Mucosa of rectum (tissue), 2 donors: Measurements from ENCODE around the gene CPLX3.

Source experiments
- H3K27ac ChIP-seq, 2 donors: one replicate each; pipeline ENCODE4 v1.7.0; 2013; ENCODE audit warnings: inconsistent platforms in 2 of 2, low read depth in 2 of 2, low read length in 2 of 2
- H3K27me3 ChIP-seq, 2 donors: one replicate each; pipeline ENCODE4 v1.7.0; 2013; ENCODE audit warnings: low read length in 2 of 2; ENCODE audit not compliant: control insufficient read depth in 2 of 2, insufficient read depth in 2 of 2
- H3K36me3 ChIP-seq, 2 donors: one replicate each; pipeline ENCODE4 v1.7.0; 2013; ENCODE audit warnings: low read length in 2 of 2; ENCODE audit not compliant: control insufficient read depth in 2 of 2, insufficient read depth in 2 of 2
- H3K4me1 ChIP-seq, 2 donors: one replicate each; pipeline ENCODE4 v1.7.0; 2013; ENCODE audit warnings: low read length in 2 of 2, mild to moderate bottlenecking in 1 of 2; ENCODE audit not compliant: control insufficient read depth in 2 of 2, insufficient read depth in 2 of 2
- H3K4me3 ChIP-seq, 2 donors: one replicate each; pipeline ENCODE4 v1.7.0; 2013; ENCODE audit warnings: low read length in 2 of 2
- H3K9ac ChIP-seq, 2 donors: one replicate each; pipeline ENCODE4 v1.7.0; 2013; ENCODE audit warnings: low read length in 2 of 2, low read depth in 1 of 2, mild to moderate bottlenecking in 1 of 2
- H3K9me3 ChIP-seq, 2 donors: one replicate each; pipeline ENCODE4 v1.7.0; 2013; ENCODE audit warnings: low read length in 2 of 2; ENCODE audit not compliant: control insufficient read depth in 2 of 2
- donor health status: healthy.
- donor health status: Normal muscosa, but diverticular disease.

The CPLX3 gene

GRCh38 chr15:74794970-74795349 lies 31.5 kb upstream of the CPLX3 start:
- H3K4me1 ChIP-seq, result peaks cover 46 to 61% of the 10 kb centered on the region in 2 donors
- peaks cover 19 to 24% of the 10 kb centered on the region in 2 donors for H3K36me3 ChIP-seq
- H3K4me3 ChIP-seq, result no peak overlapping the region

GRCh38 chr15:74795966-74796625 lies 30.3 kb upstream of the CPLX3 start:
- Histone ChIP-seq H3K9me3 (no peaks in the 10 kb centered on the region), H3K4me1 (peaks cover 46 to 59% of the 10 kb centered on the region in 2 donors), H3K4me3 (no peak overlapping the region), H3K27ac (no peak overlapping the region), H3K27me3 (no peaks in the 10 kb centered on the region), H3K9ac (no peak overlapping the region), H3K36me3 (peaks cover 26 to 31% of the 10 kb centered on the region in 2 donors)

More at GRCh38 chr15:74794970-74795349, 31.5 kb upstream of the CPLX3 start:
- H3K9ac ChIP-seq, result no peak overlapping the region
- H3K27ac ChIP-seq, result no peak overlapping the region
- H3K27me3 ChIP-seq, result no peaks in the 10 kb centered on the region
- no peaks in the 10 kb centered on the region for H3K9me3 ChIP-seq

- Histone ChIP-seq H3K4me1 (peaks cover 32 to 37% of the 10 kb centered on the region in 2 donors), H3K36me3 (peaks cover 47 to 48% of the 10 kb centered on the region in 2 donors)
These were observed 27.8 kb upstream of the CPLX3 start for GRCh38 chr15:74798388-74799254.

GRCh38 chr15:74799255-74799855 lies 27.1 kb upstream of the CPLX3 start:
- H3K4me3 ChIP-seq, result no peak overlapping the region
- peaks cover 54 to 55% of the 10 kb centered on the region in 2 donors for H3K36me3 ChIP-seq
- peaks cover 32 to 36% of the 10 kb centered on the region in 2 donors for H3K4me1 ChIP-seq
- no peaks in the 10 kb centered on the region for H3K27me3 ChIP-seq
- H3K9ac ChIP-seq, result no peak overlapping the region
- no peaks in the 10 kb centered on the region for H3K9me3 ChIP-seq
- H3K27ac ChIP-seq, result peak overlapping the region; percentile 62 to 86

More at GRCh38 chr15:74798388-74799254, 27.8 kb upstream of the CPLX3 start:
- H3K9me3 ChIP-seq, result no peaks in the 10 kb centered on the region
- H3K4me3 ChIP-seq, result no peak overlapping the region
- no peaks in the 10 kb centered on the region for H3K27me3 ChIP-seq
- H3K9ac ChIP-seq, result peak overlapping the region; percentile 3 to 30
- H3K27ac ChIP-seq, result peak overlapping the region; percentile 21 to 86

GRCh38 chr15:74799856-74800558 lies 26.4 kb upstream of the CPLX3 start:
- Histone ChIP-seq H3K27ac (peak overlapping the region; percentile 62 to 86), H3K4me3 (no peak overlapping the region), H3K9me3 (no peaks in the 10 kb centered on the region), H3K9ac (peak overlapping the region; percentile 10 to 60), H3K4me1 (peaks cover 31 to 32% of the 10 kb centered on the region in 2 donors), H3K36me3 (peaks cover 55% of the 10 kb centered on the region in 2 donors), H3K27me3 (no peaks in the 10 kb centered on the region)

- peak overlapping the region; percentile 43 to 46 for H3K27ac ChIP-seq
- peaks cover 31 to 32% of the 10 kb centered on the region in 2 donors for H3K4me1 ChIP-seq
- H3K9ac ChIP-seq, result peak overlapping the region in 1 of 2 donors; percentile 10
- peaks cover 55% of the 10 kb centered on the region in 2 donors for H3K36me3 ChIP-seq
- no peaks in the 10 kb centered on the region for H3K9me3 ChIP-seq
- no peak overlapping the region for H3K4me3 ChIP-seq
- H3K27me3 ChIP-seq, result no peaks in the 10 kb centered on the region
These were observed 25.8 kb upstream of the CPLX3 start for GRCh38 chr15:74800559-74801094.

- peaks cover 55% of the 10 kb centered on the region in 2 donors for H3K36me3 ChIP-seq
- no peak overlapping the region for H3K4me3 ChIP-seq
- H3K9me3 ChIP-seq, result no peaks in the 10 kb centered on the region
- H3K4me1 ChIP-seq, result peaks cover 31 to 32% of the 10 kb centered on the region in 2 donors
- H3K27ac ChIP-seq, result no peak overlapping the region
- no peaks in the 10 kb centered on the region for H3K27me3 ChIP-seq
- H3K9ac ChIP-seq, result no peak overlapping the region
These were observed 25.0 kb upstream of the CPLX3 start for GRCh38 chr15:74801311-74801997.

- Histone ChIP-seq H3K4me1 (peaks cover 31 to 35% of the 10 kb centered on the region in 2 donors), H3K36me3 (peaks cover 55% of the 10 kb centered on the region in 2 donors), H3K9me3 (no peaks in the 10 kb centered on the region), H3K9ac (no peak overlapping the region), H3K27me3 (no peaks in the 10 kb centered on the region), H3K27ac (no peak overlapping the region), H3K4me3 (no peak overlapping the region)
These were observed 24.1 kb upstream of the CPLX3 start for GRCh38 chr15:74802290-74802689.

GRCh38 chr15:74802862-74803447 lies 23.5 kb upstream of the CPLX3 start:
- peaks cover 54% of the 10 kb centered on the region in 2 donors for H3K36me3 ChIP-seq

More at GRCh38 chr15:74802862-74803447, 23.5 kb upstream of the CPLX3 start:
- H3K27me3 ChIP-seq, result no peaks in the 10 kb centered on the region
- H3K4me1 ChIP-seq, result peaks cover 28 to 35% of the 10 kb centered on the region in 2 donors
- no peak overlapping the region for H3K27ac ChIP-seq
- H3K9ac ChIP-seq, result no peak overlapping the region
- H3K4me3 ChIP-seq, result no peak overlapping the region
- H3K9me3 ChIP-seq, result no peaks in the 10 kb centered on the region
